ENCODE results near the gene MDK.

GRCh38 chr11:46375392-46376101 lies 5.9 kb upstream of the MDK start:
- TF ChIP-seq POLR2A (IDR thresholded peaks at IDR 0.05) (no peak), CTCF (IDR thresholded peaks at IDR 0.05) (no peak), POLR2AphosphoS5 (IDR thresholded peaks at IDR 0.05) (no peak)

All from transverse colon (tissue), 4 donors.